HEK293 (cell line): ENCODE data around the gene PRKD1.

ENCODE experiments used
- IKZF3 ChIP-seq: fragments of 450-650 bp; IDR thresholded peaks from 2 replicates; pipeline ENCODE4 v1.5.0; 2018; ENCODE audit warnings: missing biosample characterization, mild to moderate bottlenecking, missing genetic modification characterization, moderate library complexity
- MEIS1 ChIP-seq: sonication (generic); formaldehyde crosslinking; IDR thresholded peaks from 2 replicates; pipeline ENCODE4 v1.8.1; 2022; ENCODE audit warnings: missing genetic modification reagents, mild to moderate bottlenecking, borderline replicate concordance
- SP7 ChIP-seq: fragments of 450-650 bp; formaldehyde crosslinking; IDR thresholded peaks from 2 replicates; pipeline ENCODE4 v1.5.1; 2016; ENCODE audit warnings: missing biosample characterization, missing genetic modification characterization
- ZBTB20 ChIP-seq: fragments of 450-650 bp; formaldehyde crosslinking; IDR thresholded peaks from 2 replicates; pipeline ENCODE4 v1.5.1; 2016; ENCODE audit warnings: missing biosample characterization, missing genetic modification characterization
- ZNF112 ChIP-seq: fragments of 450-650 bp; formaldehyde crosslinking; IDR thresholded peaks from 2 replicates; pipeline ENCODE4 v1.5.0; 2017; ENCODE audit warnings: missing biosample characterization, missing genetic modification characterization
- ZNF114 ChIP-seq: fragments of 450-650 bp; formaldehyde crosslinking; IDR thresholded peaks from 2 replicates; pipeline ENCODE4 v1.5.0; 2017; ENCODE audit warnings: missing biosample characterization, missing genetic modification characterization
- ZNF132 ChIP-seq: fragments of 450-650 bp; formaldehyde crosslinking; IDR thresholded peaks from 2 replicates; pipeline ENCODE4 v1.5.1; 2017; ENCODE audit warnings: missing biosample characterization, missing genetic modification characterization, borderline replicate concordance
- ZNF184 ChIP-seq: fragments of 450-650 bp; IDR thresholded peaks from 2 replicates; pipeline ENCODE4 v1.5.1; 2018; ENCODE audit warnings: missing biosample characterization, mild to moderate bottlenecking, missing genetic modification characterization
- ZNF202 ChIP-seq: fragments of 450-650 bp; formaldehyde crosslinking; IDR thresholded peaks from 2 replicates; pipeline ENCODE4 v1.5.1; 2016; ENCODE audit warnings: missing biosample characterization, missing genetic modification characterization, borderline replicate concordance
- ZNF214 ChIP-seq: fragments of 450-650 bp; formaldehyde crosslinking; IDR thresholded peaks from 2 replicates; pipeline ENCODE4 v1.5.1; 2017; ENCODE audit warnings: missing biosample characterization, mild to moderate bottlenecking, missing genetic modification characterization, borderline replicate concordance
- ZNF433 ChIP-seq: fragments of 450-650 bp; formaldehyde crosslinking; IDR thresholded peaks from 2 replicates; pipeline ENCODE4 v1.5.1; 2016; ENCODE audit warnings: missing biosample characterization, missing genetic modification characterization, low read depth
- ZNF48 ChIP-seq: fragments of 450-650 bp; formaldehyde crosslinking; IDR thresholded peaks from 2 replicates; pipeline ENCODE4 v1.5.1; 2016; ENCODE audit warnings: missing biosample characterization, missing genetic modification characterization
- ZNF548 ChIP-seq: fragments of 450-650 bp; formaldehyde crosslinking; IDR thresholded peaks from 2 replicates; pipeline ENCODE4 v1.5.1; 2016; ENCODE audit warnings: missing biosample characterization, missing genetic modification characterization
- ZNF561 ChIP-seq: fragments of 450-650 bp; IDR thresholded peaks from 2 replicates; pipeline ENCODE4 v1.5.1; 2018; ENCODE audit warnings: missing biosample characterization, missing genetic modification characterization, borderline replicate concordance
- ZNF580 ChIP-seq: fragments of 450-650 bp; formaldehyde crosslinking; IDR thresholded peaks from 2 replicates; pipeline ENCODE4 v1.5.1; 2016; ENCODE audit warnings: missing biosample characterization, missing genetic modification characterization
- ZNF596 ChIP-seq: fragments of 450-650 bp; IDR thresholded peaks from 2 replicates; pipeline ENCODE4 v1.5.0; 2018; ENCODE audit warnings: missing biosample characterization, mild to moderate bottlenecking, missing genetic modification characterization, moderate library complexity
- ZNF639 ChIP-seq: fragments of 450-650 bp; formaldehyde crosslinking; IDR thresholded peaks from 2 replicates; pipeline ENCODE4 v1.5.1; 2016; ENCODE audit warnings: missing biosample characterization, missing genetic modification characterization
- ZNF692 ChIP-seq: fragments of 450-650 bp; formaldehyde crosslinking; IDR thresholded peaks from 2 replicates; pipeline ENCODE4 v1.5.1; 2016; ENCODE audit warnings: missing biosample characterization, missing genetic modification characterization
- ZNF785 ChIP-seq: fragments of 450-650 bp; formaldehyde crosslinking; IDR thresholded peaks from 2 replicates; pipeline ENCODE4 v1.5.1; 2016; ENCODE audit warnings: missing biosample characterization, missing genetic modification characterization
- ZNF830 ChIP-seq: fragments of 450-650 bp; IDR thresholded peaks from 2 replicates; pipeline ENCODE4 v1.5.0; 2018; ENCODE audit warnings: missing biosample characterization, missing genetic modification characterization, low read depth, mild to moderate bottlenecking, moderate library complexity
- TF ChIP-seq, protein P1 (sequence below): fragments of 450-650 bp; formaldehyde crosslinking; IDR thresholded peaks from 2 replicates; pipeline ENCODE4 v1.5.1; 2016; ENCODE audit warnings: missing biosample characterization, missing genetic modification characterization
- TF ChIP-seq, protein P2 (sequence below): fragments of 450-650 bp; formaldehyde crosslinking; IDR thresholded peaks from 2 replicates; pipeline ENCODE4 v1.5.0; 2017; ENCODE audit warnings: missing biosample characterization, missing genetic modification characterization, borderline replicate concordance
- TF ChIP-seq, protein P3 (sequence below): fragments of 450-650 bp; formaldehyde crosslinking; IDR thresholded peaks from 2 replicates; pipeline ENCODE4 v1.5.1; 2016; ENCODE audit warnings: missing biosample characterization, missing genetic modification characterization
- TF ChIP-seq, protein P4 (sequence below): fragments of 450-650 bp; IDR thresholded peaks from 2 replicates; pipeline ENCODE4 v1.5.1; 2018; ENCODE audit warnings: missing biosample characterization, mild to moderate bottlenecking, missing genetic modification characterization
- TF ChIP-seq, protein P5 (sequence below): fragments of 450-650 bp; formaldehyde crosslinking; IDR thresholded peaks from 2 replicates; pipeline ENCODE4 v1.5.1; 2016; ENCODE audit warnings: missing biosample characterization, missing genetic modification characterization

Gene PRKD1

DNA sequence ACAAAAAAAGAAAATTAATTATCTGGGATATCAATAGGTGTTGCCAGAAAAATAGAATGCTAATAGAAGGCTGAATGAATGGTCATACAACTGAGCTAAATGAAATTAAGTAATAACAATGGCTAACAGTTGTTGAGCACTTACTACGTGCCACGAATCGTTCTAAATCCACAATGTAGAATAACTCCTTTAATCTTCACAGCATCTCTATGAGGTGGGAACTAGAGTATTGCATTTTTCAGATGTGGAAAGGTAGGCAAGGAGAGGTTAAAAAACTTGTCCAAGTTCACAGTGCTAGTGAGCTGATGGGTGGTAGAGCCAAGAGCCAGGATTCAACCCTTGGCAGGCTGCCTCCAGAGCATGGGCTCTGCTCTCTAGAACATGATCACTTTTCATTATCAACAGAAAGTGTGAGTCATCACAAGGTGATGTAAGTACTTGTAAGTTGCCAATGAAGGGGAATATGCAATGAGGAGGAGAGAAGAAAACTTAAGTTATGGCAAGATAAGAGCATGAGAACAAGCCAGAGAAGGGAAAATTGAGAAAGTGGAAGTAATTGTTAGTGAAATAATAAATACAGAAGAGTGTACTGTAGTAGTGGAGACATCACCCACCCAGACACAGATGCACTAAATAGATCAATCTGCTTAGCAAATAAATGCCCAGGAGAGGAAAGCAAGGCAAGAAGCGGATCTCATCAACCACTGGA, 122.1 kb downstream of the PRKD1 start (continued):
- TF ChIP-seq, protein P1, sequence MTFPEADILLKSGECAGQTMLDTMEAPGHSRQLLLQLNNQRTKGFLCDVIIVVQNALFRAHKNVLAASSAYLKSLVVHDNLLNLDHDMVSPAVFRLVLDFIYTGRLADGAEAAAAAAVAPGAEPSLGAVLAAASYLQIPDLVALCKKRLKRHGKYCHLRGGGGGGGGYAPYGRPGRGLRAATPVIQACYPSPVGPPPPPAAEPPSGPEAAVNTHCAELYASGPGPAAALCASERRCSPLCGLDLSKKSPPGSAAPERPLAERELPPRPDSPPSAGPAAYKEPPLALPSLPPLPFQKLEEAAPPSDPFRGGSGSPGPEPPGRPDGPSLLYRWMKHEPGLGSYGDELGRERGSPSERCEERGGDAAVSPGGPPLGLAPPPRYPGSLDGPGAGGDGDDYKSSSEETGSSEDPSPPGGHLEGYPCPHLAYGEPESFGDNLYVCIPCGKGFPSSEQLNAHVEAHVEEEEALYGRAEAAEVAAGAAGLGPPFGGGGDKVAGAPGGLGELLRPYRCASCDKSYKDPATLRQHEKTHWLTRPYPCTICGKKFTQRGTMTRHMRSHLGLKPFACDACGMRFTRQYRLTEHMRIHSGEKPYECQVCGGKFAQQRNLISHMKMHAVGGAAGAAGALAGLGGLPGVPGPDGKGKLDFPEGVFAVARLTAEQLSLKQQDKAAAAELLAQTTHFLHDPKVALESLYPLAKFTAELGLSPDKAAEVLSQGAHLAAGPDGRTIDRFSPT (tag by site-specific recombination): no peak
- TF ChIP-seq ZNF561: peak; percentile 72; the same call in 1 of the 2 replicates
- peak; percentile 91 for TF ChIP-seq SP7 (tag by site-specific recombination)
- TF ChIP-seq ZNF692 (tag by site-specific recombination): peak; percentile 84
- TF ChIP-seq MEIS1: no peak
- TF ChIP-seq, protein P2, sequence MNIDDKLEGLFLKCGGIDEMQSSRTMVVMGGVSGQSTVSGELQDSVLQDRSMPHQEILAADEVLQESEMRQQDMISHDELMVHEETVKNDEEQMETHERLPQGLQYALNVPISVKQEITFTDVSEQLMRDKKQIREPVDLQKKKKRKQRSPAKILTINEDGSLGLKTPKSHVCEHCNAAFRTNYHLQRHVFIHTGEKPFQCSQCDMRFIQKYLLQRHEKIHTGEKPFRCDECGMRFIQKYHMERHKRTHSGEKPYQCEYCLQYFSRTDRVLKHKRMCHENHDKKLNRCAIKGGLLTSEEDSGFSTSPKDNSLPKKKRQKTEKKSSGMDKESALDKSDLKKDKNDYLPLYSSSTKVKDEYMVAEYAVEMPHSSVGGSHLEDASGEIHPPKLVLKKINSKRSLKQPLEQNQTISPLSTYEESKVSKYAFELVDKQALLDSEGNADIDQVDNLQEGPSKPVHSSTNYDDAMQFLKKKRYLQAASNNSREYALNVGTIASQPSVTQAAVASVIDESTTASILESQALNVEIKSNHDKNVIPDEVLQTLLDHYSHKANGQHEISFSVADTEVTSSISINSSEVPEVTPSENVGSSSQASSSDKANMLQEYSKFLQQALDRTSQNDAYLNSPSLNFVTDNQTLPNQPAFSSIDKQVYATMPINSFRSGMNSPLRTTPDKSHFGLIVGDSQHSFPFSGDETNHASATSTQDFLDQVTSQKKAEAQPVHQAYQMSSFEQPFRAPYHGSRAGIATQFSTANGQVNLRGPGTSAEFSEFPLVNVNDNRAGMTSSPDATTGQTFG (tag by site-specific recombination): no peak
- TF ChIP-seq ZNF830: no peak
- TF ChIP-seq, protein P3, sequence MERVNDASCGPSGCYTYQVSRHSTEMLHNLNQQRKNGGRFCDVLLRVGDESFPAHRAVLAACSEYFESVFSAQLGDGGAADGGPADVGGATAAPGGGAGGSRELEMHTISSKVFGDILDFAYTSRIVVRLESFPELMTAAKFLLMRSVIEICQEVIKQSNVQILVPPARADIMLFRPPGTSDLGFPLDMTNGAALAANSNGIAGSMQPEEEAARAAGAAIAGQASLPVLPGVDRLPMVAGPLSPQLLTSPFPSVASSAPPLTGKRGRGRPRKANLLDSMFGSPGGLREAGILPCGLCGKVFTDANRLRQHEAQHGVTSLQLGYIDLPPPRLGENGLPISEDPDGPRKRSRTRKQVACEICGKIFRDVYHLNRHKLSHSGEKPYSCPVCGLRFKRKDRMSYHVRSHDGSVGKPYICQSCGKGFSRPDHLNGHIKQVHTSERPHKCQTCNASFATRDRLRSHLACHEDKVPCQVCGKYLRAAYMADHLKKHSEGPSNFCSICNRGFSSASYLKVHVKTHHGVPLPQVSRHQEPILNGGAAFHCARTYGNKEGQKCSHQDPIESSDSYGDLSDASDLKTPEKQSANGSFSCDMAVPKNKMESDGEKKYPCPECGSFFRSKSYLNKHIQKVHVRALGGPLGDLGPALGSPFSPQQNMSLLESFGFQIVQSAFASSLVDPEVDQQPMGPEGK (tag by site-specific recombination): no peak
- no peak for TF ChIP-seq ZNF114 (tag by site-specific recombination)
- no peak for TF ChIP-seq ZNF112 (tag by site-specific recombination)
- no peak for TF ChIP-seq ZNF214 (tag by site-specific recombination)
- TF ChIP-seq IKZF3: peak; percentile 91
- 0 out of 2 replicates have a peak, but pooled peaks have one; percentile 29 for TF ChIP-seq ZNF202 (tag by site-specific recombination)
- TF ChIP-seq, protein P4, sequence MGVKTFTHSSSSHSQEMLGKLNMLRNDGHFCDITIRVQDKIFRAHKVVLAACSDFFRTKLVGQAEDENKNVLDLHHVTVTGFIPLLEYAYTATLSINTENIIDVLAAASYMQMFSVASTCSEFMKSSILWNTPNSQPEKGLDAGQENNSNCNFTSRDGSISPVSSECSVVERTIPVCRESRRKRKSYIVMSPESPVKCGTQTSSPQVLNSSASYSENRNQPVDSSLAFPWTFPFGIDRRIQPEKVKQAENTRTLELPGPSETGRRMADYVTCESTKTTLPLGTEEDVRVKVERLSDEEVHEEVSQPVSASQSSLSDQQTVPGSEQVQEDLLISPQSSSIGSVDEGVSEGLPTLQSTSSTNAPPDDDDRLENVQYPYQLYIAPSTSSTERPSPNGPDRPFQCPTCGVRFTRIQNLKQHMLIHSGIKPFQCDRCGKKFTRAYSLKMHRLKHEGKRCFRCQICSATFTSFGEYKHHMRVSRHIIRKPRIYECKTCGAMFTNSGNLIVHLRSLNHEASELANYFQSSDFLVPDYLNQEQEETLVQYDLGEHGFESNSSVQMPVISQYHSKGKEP: peak; percentile 44; the same call in 1 of the 2 replicates
- TF ChIP-seq, protein P5, sequence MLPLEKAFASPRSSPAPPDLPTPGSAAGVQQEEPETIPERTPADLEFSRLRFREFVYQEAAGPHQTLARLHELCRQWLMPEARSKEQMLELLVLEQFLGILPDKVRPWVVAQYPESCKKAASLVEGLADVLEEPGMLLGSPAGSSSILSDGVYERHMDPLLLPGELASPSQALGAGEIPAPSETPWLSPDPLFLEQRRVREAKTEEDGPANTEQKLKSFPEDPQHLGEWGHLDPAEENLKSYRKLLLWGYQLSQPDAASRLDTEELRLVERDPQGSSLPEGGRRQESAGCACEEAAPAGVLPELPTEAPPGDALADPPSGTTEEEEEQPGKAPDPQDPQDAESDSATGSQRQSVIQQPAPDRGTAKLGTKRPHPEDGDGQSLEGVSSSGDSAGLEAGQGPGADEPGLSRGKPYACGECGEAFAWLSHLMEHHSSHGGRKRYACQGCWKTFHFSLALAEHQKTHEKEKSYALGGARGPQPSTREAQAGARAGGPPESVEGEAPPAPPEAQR: no peak
- no peak for TF ChIP-seq ZNF785 (tag by site-specific recombination)
- no peak for TF ChIP-seq ZNF433 (tag by site-specific recombination)
- no peak for TF ChIP-seq ZNF48 (tag by site-specific recombination)
- TF ChIP-seq ZNF132 (tag by site-specific recombination): no peak
- TF ChIP-seq ZNF580 (tag by site-specific recombination): 0 out of 2 replicates have a peak, but pooled peaks have one; percentile 35
- peak; percentile 62; the same call in 1 of the 2 replicates for TF ChIP-seq ZNF639
- no peak for TF ChIP-seq ZNF596 (tag by site-specific recombination)
- no peak for TF ChIP-seq ZNF548 (tag by site-specific recombination)
- TF ChIP-seq ZNF184 (tag by site-specific recombination): no peak
- TF ChIP-seq ZBTB20 (tag by site-specific recombination): peak; percentile 27; the same call in 1 of the 2 replicates
